ENCODE data around the gene MYBPH.
A peak's percentile ranks its signal among the peaks of the same experiment; 100 is the strongest.

MYBPH gene

DNA sequence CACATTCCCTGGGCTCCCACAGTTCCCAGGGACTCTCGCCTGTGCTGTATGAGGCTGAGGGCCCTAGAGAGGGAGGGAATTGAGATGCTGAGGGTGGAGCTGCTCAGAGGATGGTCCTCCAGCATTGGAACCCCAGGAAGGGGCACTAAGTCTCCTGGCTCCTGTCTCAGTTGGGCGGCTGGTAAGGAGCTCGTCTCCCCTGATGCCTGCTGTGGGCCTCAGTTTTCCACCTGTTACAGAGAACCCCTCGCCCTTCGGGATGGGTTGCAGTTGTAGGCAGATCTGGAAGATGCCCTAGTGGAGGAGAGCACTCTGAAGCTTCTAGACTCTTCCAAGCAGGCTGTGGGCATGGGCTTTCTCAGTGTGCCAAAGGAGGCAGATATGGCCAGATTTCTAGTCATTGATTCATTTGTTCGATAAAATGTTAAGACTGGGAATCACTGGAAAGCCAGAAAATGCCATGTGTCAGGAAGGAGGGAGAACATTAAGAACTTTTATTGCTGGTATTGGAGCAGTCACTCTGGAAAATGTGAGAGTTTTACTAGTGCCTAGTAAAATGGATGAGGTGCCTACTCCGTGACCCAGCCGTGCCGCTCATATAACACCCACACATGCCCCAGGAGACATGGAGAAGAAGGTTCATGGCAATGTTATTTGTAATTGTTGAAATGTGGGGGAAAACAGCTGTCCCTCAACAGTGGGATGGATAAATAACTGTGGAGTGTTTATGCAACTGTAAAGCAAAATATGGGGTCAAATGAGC, 828 bp upstream of the MYBPH start:
- TF ChIP-seq POLR2AphosphoS5 (IDR thresholded peaks at IDR 0.05; ENCODE audit: low read depth, low read length) (no peak), POLR2A (IDR thresholded peaks at IDR 0.05; ENCODE audit: low read depth, low read length) (no peak), SPI1 (IDR thresholded peaks at IDR 0.05; ENCODE audit: low read depth, low read length) (no peak), POU2F2 (IDR thresholded peaks at IDR 0.05; ENCODE audit: low read depth, low read length) (no peak), TAF1 (IDR thresholded peaks at IDR 0.05; ENCODE audit: low read depth, low read length) (no peak), PAX5 (IDR thresholded peaks at IDR 0.05; ENCODE audit: insufficient read depth, low read length, severe bottlenecking) (no peak)
- DNase-seq (ENCODE audit: insufficient read length, low spot score): no peak
- no peak for FAIRE-seq

DNA sequence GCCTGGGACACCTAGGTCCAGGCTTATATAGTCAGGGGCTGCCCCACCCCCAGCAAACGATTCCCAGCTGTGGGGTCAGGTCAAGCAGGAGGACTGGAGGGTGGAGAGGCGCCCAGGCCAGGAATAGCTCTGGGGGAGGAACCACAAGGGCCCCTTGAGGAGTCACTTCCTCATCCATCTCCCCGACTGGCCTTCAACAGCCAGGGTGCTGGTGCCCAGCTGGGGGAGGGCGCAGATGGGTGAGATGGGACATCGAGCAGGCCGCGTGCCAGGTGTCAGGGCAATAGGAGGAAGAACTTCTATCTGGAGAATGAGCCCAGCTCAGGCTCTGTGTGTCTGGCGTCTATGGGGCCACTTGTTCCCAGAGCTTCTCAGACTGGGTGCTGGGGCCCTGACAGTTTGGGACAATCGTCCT, 208 bp upstream of the MYBPH start:
- TF ChIP-seq POLR2A (IDR thresholded peaks at IDR 0.05; ENCODE audit: low read depth, low read length): no peak
- TF ChIP-seq POLR2AphosphoS5 (IDR thresholded peaks at IDR 0.05; ENCODE audit: low read depth, low read length): no peak
- peak; percentile 64 for TF ChIP-seq SPI1 (IDR thresholded peaks at IDR 0.05; ENCODE audit: low read depth, low read length)
- peak; percentile 28 for FAIRE-seq

DNA sequence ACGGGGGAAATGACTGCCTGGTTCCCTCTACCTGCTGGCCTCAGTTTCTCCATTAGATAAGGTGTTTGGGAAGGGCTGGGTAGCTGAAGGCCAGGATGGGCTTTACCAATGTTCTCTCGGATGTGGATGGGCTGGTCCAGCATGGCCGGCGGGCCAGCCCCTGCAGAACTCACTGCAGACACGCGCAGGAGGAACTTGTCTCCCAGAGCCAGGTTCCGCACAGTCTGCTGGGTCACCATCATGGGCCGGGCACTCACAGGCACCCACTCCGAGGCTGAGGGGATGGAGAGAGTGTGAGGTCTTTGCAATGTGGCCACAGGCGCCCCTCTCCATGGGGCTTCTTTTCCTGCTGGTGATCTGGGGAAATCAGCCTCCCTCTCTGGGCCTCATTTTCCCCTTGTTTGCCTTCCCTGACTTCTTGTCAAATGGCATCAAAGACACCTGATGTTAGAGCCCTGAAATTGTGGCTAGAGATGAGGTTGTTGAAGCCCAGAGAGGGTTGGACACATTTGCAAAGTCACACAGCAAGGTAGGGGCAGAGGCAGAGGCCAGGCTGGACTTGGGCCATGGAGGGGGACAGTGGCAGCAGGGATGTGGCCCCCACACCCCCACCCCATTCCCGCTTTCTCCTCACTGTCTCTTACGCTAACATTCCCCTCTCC, 1.2 kb downstream of the MYBPH start:
- no peak for FAIRE-seq
- TF ChIP-seq TAF1 (IDR thresholded peaks at IDR 0.05; ENCODE audit: low read depth, low read length) (no peak), POU2F2 (IDR thresholded peaks at IDR 0.05; ENCODE audit: low read depth, low read length) (no peak), SPI1 (IDR thresholded peaks at IDR 0.05; ENCODE audit: low read depth, low read length) (no peak), POLR2A (IDR thresholded peaks at IDR 0.05; ENCODE audit: low read depth, low read length) (no peak), POLR2AphosphoS5 (IDR thresholded peaks at IDR 0.05; ENCODE audit: low read depth, low read length) (no peak), PAX5 (IDR thresholded peaks at IDR 0.05; ENCODE audit: insufficient read depth, low read length, severe bottlenecking) (no peak)
- DNase-seq (ENCODE audit: insufficient read length, low spot score): no peak

More for the DNA sequence above, 208 bp upstream of the MYBPH start:
- no peak for DNase-seq (ENCODE audit: insufficient read length, low spot score)

DNA sequence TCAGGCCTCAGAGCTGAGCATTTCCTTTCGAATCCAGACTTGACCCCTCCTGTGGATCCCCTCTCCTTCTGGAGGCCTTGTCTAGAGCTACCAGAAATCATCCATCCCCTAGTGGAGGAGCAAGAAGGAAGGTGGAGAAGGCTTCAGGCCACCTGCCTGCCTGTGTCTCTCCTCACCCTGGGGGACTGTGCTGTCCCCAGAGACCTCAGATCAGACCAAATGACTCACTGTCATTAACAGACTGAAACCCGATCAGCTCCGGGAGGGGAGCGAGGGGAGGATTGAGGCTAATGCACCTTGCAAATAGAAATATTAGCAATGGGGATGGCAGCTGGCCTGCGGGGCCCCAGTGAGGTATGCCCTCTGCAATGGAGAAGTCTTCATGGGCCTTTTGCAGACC, 2.1 kb downstream of the MYBPH start:
- DNase-seq (ENCODE audit: insufficient read length, low spot score) (peak; percentile 55), FAIRE-seq (peak; percentile 77)
- no peak for TF ChIP-seq SPI1 (IDR thresholded peaks at IDR 0.05; ENCODE audit: low read depth, low read length)
- TF ChIP-seq POU2F2 (IDR thresholded peaks at IDR 0.05; ENCODE audit: low read depth, low read length): peak; percentile 13; the same call in 1 of the 2 replicates

DNA sequence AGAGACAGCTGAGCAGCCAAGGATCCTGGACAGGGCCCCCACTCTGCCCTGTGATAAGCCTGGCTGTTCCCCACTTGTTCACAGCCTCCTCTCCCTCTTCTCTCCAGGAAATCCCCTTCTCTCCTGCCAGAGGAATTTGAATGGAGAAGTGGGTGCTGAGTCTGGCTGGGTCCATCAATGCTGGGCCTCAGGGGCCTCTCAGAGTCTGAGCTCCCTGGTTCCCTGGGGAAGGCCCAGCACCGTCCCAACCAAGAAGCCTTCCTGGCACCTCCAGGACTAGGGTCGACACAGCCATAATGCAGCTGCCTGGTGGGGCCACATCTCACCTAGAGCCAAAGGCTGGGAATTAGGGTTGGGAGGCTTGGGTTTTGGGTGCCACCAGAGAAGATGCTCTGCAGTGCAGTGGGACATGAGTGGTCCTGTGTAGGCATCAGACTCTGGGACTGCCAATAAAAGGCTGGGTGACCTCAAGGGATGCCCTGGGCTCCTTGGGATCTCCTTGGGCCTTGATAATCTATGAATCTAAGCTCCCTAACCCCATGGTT, 2.5 kb downstream of the MYBPH start:
- no peak for TF ChIP-seq POLR2AphosphoS5 (IDR thresholded peaks at IDR 0.05; ENCODE audit: low read depth, low read length)
- TF ChIP-seq PAX5 (IDR thresholded peaks at IDR 0.05; ENCODE audit: insufficient read depth, low read length, severe bottlenecking): no peak
- TF ChIP-seq SPI1 (IDR thresholded peaks at IDR 0.05; ENCODE audit: low read depth, low read length): no peak
- TF ChIP-seq TAF1 (IDR thresholded peaks at IDR 0.05; ENCODE audit: low read depth, low read length): no peak
- no peak for TF ChIP-seq POLR2A (IDR thresholded peaks at IDR 0.05; ENCODE audit: low read depth, low read length)
- no peak for TF ChIP-seq POU2F2 (IDR thresholded peaks at IDR 0.05; ENCODE audit: low read depth, low read length)
- FAIRE-seq (no peak), DNase-seq (ENCODE audit: insufficient read length, low spot score) (no peak)

DNA sequence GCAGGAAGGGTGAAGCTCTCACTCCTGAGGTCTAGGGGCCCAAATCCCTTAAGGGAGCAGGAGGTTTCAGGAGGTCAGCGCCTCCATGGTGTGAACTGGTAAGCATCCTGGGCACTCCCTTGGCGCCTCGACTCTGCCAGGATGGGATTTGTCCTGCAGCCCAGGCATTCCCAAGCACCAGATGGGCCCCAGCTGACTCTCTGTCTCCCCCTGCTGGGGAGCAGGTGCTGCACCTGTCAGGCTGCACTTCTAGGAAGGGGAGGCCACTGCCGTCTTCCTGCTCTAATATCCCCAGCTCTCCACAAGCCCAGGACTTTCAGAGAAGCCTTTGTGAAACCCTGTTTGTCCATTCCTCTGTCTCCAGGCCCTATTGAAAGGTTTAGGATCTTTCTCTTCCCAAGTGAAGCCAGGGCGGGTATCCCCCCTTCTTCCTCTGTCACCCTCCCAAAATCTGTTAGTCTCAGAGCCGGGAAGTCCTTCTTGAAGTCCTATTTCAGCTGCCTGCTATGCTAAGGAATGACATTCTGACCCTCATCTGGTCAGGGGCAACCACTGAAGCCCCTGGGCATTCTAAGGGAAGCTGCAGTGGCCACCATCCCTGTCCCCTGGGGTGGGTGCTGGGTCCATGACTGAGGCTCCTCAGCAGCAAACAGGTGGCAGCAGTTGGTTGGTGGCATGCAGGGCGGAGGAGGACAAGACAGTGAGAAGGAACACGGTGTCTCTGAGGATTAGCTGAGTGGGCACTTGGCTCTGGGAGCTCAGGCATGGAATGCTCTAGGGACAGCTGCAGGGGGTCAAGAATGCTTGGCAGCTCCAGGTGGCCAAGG, 3.2 kb downstream of the MYBPH start:
- FAIRE-seq (peak; percentile 85), DNase-seq (ENCODE audit: insufficient read length, low spot score) (peak; percentile 84)
- TF ChIP-seq PAX5 (IDR thresholded peaks at IDR 0.05; ENCODE audit: insufficient read depth, low read length, severe bottlenecking): no peak
- TF ChIP-seq POU2F2 (IDR thresholded peaks at IDR 0.05; ENCODE audit: low read depth, low read length): no peak
- no peak for TF ChIP-seq POLR2AphosphoS5 (IDR thresholded peaks at IDR 0.05; ENCODE audit: low read depth, low read length)
- TF ChIP-seq POLR2A (IDR thresholded peaks at IDR 0.05; ENCODE audit: low read depth, low read length): no peak
- TF ChIP-seq SPI1 (IDR thresholded peaks at IDR 0.05; ENCODE audit: low read depth, low read length): no peak
- no peak for TF ChIP-seq TAF1 (IDR thresholded peaks at IDR 0.05; ENCODE audit: low read depth, low read length)

DNA sequence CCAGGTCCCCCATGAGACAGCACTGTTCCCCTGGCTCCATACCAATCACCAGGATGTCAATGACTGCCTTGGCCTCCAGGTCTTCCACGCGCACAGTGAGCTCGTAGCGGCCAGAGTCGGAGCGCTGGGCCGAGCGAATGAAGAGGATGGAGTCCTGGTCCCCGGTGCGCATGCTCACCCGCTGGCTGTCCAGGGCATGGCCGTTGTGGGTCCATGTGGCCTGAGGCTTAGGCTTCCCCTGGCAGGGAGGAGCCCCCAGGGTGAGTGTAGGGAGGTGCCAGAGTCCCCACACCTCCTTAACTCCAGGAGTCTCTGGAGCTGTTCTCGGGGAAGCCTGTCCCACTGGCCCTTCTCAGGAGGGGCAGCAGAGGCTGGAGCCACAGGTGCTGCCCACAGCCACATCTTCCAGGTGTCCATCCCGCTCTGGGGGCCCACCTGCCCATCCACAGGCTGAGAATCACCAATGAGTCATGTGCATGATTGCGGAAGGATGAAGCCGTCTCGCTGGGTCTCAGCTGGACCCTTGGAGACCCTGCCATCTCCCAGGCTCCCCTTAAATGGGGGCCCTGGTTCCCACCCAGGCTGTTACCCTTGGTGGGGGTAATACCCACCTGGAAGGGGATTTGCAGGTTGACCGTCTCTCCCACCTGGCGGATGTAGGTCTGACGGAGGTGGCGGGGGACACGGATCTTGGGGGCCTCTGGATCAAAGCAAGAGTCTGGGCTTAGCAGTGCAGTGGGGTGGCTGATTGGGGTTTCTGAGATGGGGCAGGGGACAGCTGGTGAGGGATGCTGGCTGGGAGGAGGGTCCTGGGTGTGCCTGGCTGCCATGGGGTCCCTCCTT, 4.1 kb downstream of the MYBPH start:
- TF ChIP-seq POLR2A (IDR thresholded peaks at IDR 0.05; ENCODE audit: low read depth, low read length): no peak
- no peak for TF ChIP-seq PAX5 (IDR thresholded peaks at IDR 0.05; ENCODE audit: insufficient read depth, low read length, severe bottlenecking)
- no peak for TF ChIP-seq POLR2AphosphoS5 (IDR thresholded peaks at IDR 0.05; ENCODE audit: low read depth, low read length)
- TF ChIP-seq SPI1 (IDR thresholded peaks at IDR 0.05; ENCODE audit: low read depth, low read length): no peak
- no peak for TF ChIP-seq POU2F2 (IDR thresholded peaks at IDR 0.05; ENCODE audit: low read depth, low read length)
- TF ChIP-seq TAF1 (IDR thresholded peaks at IDR 0.05; ENCODE audit: low read depth, low read length): no peak
- DNase-seq (ENCODE audit: insufficient read length, low spot score) (no peak), FAIRE-seq (no peak)

DNA sequence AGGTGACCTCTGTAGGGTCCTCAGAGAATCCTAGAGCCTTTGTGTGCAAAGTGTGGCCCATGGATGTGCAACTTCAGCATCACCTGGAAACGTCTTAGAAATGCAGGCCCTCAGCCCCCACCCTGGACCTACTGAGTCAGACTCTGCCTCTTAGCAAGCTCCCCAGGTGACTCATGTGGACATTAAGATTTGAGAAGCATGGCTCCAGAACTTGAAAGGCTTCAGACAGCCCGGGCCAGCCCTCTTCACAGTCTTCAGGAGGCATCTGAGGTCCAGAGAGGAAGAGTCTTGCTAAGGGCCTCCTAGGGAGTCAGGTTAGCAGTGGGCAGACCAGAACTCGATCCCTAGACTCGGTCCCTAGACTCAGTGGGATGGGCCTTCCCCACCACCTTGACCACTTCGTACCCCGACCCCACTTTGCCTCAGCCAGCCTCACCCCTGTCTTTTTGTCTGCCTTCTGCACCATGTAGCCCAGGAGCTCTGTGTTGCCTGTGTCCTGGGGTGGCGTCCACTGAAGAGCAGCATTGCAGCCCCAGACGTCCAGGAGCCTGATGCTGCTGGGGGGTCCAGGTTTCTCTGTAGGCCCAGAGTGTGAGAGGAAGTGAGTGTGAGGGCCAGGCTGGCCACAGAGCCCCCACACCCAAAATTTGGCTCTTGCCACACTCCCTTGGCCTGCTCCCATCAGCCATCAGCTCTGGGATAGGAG, 4.8 kb downstream of the MYBPH start:
- TF ChIP-seq PAX5 (IDR thresholded peaks at IDR 0.05; ENCODE audit: insufficient read depth, low read length, severe bottlenecking) (no peak), POU2F2 (IDR thresholded peaks at IDR 0.05; ENCODE audit: low read depth, low read length) (no peak), POLR2A (IDR thresholded peaks at IDR 0.05; ENCODE audit: low read depth, low read length) (no peak), TAF1 (IDR thresholded peaks at IDR 0.05; ENCODE audit: low read depth, low read length) (no peak), POLR2AphosphoS5 (IDR thresholded peaks at IDR 0.05; ENCODE audit: low read depth, low read length) (no peak), SPI1 (IDR thresholded peaks at IDR 0.05; ENCODE audit: low read depth, low read length) (no peak)
- DNase-seq (ENCODE audit: insufficient read length, low spot score) (no peak), FAIRE-seq (no peak)

Data from GM12891 (cell line).